ENCODE results near the gene PLAC9.
A peak's percentile ranks its signal among the peaks of the same experiment; 100 is the strongest.

Gene PLAC9

DNA sequence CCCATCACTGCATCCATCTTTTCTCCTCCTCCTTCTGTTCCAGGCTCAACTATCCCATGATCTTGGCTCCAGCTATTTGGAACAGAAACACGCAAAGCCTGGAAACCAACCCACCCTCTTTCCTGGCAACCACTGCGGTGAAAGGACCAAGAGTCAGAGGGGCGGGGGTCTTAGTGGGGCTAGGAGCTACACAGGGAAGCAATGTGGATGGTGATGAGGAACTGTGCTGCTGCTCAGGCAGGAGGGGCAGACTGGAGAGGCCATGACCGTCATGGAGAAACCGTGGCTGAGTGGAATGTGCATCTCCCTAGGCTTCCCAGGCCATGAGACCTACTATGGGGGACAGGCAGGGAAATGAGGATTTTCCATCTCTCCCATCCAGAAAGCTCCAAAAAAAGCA lies 25.6 kb downstream of the PLAC9 start:
- Histone ChIP-seq H3K27ac (replicated peaks) (no peak overlapping the region), H3K27me3 (ENCODE audit: insufficient read depth, poor library complexity, severe bottlenecking) (no peaks in the 10 kb centered on the region), H3K4me3 (replicated peaks; ENCODE audit: insufficient read depth, low read length) (no peak overlapping the region)
- TF ChIP-seq SPI1 (IDR thresholded peaks at IDR 0.05; ENCODE audit: borderline replicate concordance, low read depth) (no peak), POLR2AphosphoS5 (IDR thresholded peaks at IDR 0.05; ENCODE audit: low read depth) (no peak)
- TF ChIP-seq, protein P1, sequence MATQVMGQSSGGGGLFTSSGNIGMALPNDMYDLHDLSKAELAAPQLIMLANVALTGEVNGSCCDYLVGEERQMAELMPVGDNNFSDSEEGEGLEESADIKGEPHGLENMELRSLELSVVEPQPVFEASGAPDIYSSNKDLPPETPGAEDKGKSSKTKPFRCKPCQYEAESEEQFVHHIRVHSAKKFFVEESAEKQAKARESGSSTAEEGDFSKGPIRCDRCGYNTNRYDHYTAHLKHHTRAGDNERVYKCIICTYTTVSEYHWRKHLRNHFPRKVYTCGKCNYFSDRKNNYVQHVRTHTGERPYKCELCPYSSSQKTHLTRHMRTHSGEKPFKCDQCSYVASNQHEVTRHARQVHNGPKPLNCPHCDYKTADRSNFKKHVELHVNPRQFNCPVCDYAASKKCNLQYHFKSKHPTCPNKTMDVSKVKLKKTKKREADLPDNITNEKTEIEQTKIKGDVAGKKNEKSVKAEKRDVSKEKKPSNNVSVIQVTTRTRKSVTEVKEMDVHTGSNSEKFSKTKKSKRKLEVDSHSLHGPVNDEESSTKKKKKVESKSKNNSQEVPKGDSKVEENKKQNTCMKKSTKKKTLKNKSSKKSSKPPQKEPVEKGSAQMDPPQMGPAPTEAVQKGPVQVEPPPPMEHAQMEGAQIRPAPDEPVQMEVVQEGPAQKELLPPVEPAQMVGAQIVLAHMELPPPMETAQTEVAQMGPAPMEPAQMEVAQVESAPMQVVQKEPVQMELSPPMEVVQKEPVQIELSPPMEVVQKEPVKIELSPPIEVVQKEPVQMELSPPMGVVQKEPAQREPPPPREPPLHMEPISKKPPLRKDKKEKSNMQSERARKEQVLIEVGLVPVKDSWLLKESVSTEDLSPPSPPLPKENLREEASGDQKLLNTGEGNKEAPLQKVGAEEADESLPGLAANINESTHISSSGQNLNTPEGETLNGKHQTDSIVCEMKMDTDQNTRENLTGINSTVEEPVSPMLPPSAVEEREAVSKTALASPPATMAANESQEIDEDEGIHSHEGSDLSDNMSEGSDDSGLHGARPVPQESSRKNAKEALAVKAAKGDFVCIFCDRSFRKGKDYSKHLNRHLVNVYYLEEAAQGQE (IDR thresholded peaks at IDR 0.05; ENCODE audit: insufficient replicate concordance, low read depth): no peak
- no peak for DNase-seq (ENCODE audit: low read depth in 1 of 2, low spot score in 1 of 2)

DNA sequence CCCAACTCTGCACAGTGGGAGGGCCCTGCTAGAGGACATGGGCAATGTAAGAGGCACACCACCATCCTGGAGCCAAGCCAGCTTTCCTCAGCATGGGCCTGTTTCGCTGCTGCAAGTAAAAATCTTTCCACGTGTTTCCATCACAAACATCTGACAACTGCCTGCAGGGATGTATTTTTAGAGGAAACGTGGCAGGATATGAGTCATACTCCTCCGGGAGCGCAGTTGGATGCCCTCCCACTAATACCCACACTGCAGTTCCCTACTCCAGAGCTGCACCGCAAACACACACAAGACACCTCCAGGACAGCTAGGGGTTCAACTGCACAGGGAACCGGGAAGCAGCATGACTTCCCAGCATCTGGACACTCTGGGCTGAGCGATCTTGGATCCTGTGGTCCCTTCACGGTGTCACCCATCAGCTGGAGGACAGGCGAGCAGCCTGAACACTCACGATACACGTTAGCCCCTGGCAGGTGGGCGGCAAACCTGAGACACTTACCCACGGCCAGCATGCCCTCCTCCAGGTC lies 26.1 kb downstream of the PLAC9 start:
- Histone ChIP-seq H3K27me3 (ENCODE audit: insufficient read depth, poor library complexity, severe bottlenecking) (no peaks in the 10 kb centered on the region), H3K27ac (replicated peaks) (no peak overlapping the region), H3K4me3 (replicated peaks; ENCODE audit: insufficient read depth, low read length) (no peak overlapping the region)
- TF ChIP-seq SPI1 (IDR thresholded peaks at IDR 0.05; ENCODE audit: borderline replicate concordance, low read depth): no peak
- TF ChIP-seq GABPA (IDR thresholded peaks at IDR 0.05; ENCODE audit: low read depth): no peak
- no peak for TF ChIP-seq POLR2AphosphoS5 (IDR thresholded peaks at IDR 0.05; ENCODE audit: low read depth)
- TF ChIP-seq, protein P2, sequence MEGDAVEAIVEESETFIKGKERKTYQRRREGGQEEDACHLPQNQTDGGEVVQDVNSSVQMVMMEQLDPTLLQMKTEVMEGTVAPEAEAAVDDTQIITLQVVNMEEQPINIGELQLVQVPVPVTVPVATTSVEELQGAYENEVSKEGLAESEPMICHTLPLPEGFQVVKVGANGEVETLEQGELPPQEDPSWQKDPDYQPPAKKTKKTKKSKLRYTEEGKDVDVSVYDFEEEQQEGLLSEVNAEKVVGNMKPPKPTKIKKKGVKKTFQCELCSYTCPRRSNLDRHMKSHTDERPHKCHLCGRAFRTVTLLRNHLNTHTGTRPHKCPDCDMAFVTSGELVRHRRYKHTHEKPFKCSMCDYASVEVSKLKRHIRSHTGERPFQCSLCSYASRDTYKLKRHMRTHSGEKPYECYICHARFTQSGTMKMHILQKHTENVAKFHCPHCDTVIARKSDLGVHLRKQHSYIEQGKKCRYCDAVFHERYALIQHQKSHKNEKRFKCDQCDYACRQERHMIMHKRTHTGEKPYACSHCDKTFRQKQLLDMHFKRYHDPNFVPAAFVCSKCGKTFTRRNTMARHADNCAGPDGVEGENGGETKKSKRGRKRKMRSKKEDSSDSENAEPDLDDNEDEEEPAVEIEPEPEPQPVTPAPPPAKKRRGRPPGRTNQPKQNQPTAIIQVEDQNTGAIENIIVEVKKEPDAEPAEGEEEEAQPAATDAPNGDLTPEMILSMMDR (IDR thresholded peaks at IDR 0.05; ENCODE audit: insufficient read depth, low read length): no peak
- TF ChIP-seq, protein P1 (IDR thresholded peaks at IDR 0.05; ENCODE audit: insufficient replicate concordance, low read depth): no peak
- DNase-seq (ENCODE audit: low read depth in 1 of 2, low spot score in 1 of 2): peak in 1 of 2 experiments; percentile 68

DNA sequence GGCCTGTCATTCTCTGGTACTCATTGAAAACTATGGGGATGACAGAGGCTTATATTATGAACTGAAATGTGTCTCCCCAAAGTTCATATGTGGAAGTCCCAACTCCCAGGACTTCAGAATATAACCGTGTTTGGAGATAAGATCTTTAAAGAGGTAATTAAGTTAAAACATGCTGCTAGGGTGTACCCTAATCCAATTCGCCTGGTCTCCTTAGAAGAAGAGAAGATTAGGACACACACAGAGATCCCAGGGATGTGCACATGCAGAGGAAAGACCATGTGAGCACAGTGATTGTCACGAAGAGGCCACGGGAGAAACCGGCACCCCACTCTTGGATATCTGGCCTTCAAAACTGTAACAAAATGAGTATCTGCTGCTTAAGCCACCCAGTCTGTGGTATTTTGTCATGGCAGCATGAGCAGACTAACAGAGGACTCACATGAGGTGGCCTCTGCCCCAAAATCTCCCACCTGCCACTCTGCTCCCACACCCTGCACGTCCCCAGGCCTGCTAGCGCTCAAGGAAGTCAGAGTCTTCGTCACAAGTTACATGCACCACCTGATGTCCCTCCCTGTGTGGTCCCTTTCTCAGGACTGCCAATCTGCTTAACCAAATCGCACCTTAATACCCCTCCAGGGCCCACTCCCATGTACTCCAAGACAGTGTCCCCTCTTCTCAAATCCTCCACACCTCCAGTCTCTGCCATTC lies 26.8 kb downstream of the PLAC9 start:
- no peak for DNase-seq (ENCODE audit: low read depth in 1 of 2, low spot score in 1 of 2)
- H3K27ac ChIP-seq (replicated peaks): no peak overlapping the region
- no peak overlapping the region for H3K4me3 ChIP-seq (replicated peaks; ENCODE audit: insufficient read depth, low read length)
- no peak for TF ChIP-seq SPI1 (IDR thresholded peaks at IDR 0.05; ENCODE audit: borderline replicate concordance, low read depth)
- no peak for TF ChIP-seq POLR2AphosphoS5 (IDR thresholded peaks at IDR 0.05; ENCODE audit: low read depth)
- no peak for TF ChIP-seq GABPA (IDR thresholded peaks at IDR 0.05; ENCODE audit: low read depth)
- TF ChIP-seq, protein P2 (IDR thresholded peaks at IDR 0.05; ENCODE audit: insufficient read depth, low read length): no peak
- TF ChIP-seq, protein P1 (IDR thresholded peaks at IDR 0.05; ENCODE audit: insufficient replicate concordance, low read depth): no peak
- H3K27me3 ChIP-seq (ENCODE audit: insufficient read depth, poor library complexity, severe bottlenecking): no peaks in the 10 kb centered on the region
